OCI-LY7 (cell line): ENCODE data around the gene AMPD1.

Experiments used
- EZH2phosphoT487 ChIP-seq: fragments of 200-600 bp; sonication (generic); IDR thresholded peaks from 2 replicates; pipeline ENCODE4 v1.6.1; 2018; ENCODE audit warnings: low read depth, borderline replicate concordance, mild to moderate bottlenecking, mixed run types, antibody characterized with exemption, low read length, moderate library complexity, mixed read lengths
- TF ChIP-seq, protein P1 (sequence below): fragments of 200-600 bp; sonication (generic); conservative IDR thresholded peaks from 2 replicates; pipeline ENCODE4 v1.5.1; 2014; ENCODE audit warnings: mild to moderate bottlenecking, antibody characterized with exemption, low read length, moderate library complexity, mixed read lengths

- TF ChIP-seq, protein P1, sequence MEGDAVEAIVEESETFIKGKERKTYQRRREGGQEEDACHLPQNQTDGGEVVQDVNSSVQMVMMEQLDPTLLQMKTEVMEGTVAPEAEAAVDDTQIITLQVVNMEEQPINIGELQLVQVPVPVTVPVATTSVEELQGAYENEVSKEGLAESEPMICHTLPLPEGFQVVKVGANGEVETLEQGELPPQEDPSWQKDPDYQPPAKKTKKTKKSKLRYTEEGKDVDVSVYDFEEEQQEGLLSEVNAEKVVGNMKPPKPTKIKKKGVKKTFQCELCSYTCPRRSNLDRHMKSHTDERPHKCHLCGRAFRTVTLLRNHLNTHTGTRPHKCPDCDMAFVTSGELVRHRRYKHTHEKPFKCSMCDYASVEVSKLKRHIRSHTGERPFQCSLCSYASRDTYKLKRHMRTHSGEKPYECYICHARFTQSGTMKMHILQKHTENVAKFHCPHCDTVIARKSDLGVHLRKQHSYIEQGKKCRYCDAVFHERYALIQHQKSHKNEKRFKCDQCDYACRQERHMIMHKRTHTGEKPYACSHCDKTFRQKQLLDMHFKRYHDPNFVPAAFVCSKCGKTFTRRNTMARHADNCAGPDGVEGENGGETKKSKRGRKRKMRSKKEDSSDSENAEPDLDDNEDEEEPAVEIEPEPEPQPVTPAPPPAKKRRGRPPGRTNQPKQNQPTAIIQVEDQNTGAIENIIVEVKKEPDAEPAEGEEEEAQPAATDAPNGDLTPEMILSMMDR: no peak
- TF ChIP-seq EZH2phosphoT487: no peak
Measured at GRCh38 chr1:114668373-114668772, 27.0 kb downstream of the AMPD1 start.
